Iris pigment epithelial cell (primary cell): Measurements from ENCODE around the gene DPP9.
A peak's percentile ranks its signal among the peaks of the same experiment; 100 is the strongest.
"Not testable (repeated sequence)": the region's sequence is repeated elsewhere in the genome, so short reads cannot be mapped to it uniquely, and the experiment has no call there.

Experiments
- DNase-seq: peaks from one replicate; pipeline ENCODE4 v3.0.0-alpha.2; 2011; ENCODE audit warnings: low read depth

The DPP9 gene

DNA sequence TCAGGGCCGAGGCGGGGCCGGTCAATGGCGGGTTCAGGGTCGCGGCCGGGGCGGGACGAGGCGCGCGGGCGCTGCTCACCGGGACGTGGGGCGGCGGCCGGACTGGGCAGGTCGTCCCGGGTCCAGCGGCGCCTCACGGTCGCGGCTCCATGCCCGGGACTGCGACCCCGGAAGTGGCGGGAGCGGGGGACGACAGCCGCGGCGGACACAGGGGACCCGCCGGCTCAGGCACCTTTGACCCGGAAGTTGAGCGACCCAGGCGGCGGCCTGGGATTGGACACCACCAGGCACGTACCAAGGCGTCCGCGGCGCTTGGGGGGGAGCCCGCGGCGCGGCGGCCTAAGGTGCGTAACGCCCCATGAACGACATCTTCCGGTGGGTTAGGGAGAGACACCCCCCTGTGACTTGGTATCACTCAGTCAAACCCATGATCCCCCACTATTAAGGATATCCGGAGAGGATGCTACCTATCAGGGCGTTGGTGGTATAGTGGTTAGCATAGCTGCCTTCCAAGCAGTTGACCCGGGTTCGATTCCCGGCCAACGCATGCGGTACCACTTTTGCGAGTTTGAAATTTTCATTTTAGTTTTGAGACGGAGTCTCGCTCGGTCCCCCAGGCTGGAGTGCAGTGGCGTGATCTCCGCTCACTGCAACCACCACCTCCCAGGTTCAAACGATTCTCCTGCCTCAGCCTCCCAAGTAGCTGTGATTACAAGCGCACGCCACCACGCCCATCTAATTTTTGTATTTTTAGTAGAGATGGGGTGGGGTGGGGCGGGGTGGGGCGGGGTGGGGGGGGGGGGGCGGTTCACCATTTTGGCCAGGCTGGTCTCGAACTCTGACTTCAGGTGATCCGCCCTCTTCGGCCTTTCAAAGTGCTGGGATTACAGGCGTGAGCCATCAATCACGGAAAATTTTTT lies at the start of gene DPP9:
Gene DPP9 (minus strand): TSS at position 248 of the 920 bp plus-strand sequence. CDS start 3,936 bp downstream, outside the sequence.
- peak; percentile 98 for DNase-seq

DNA sequence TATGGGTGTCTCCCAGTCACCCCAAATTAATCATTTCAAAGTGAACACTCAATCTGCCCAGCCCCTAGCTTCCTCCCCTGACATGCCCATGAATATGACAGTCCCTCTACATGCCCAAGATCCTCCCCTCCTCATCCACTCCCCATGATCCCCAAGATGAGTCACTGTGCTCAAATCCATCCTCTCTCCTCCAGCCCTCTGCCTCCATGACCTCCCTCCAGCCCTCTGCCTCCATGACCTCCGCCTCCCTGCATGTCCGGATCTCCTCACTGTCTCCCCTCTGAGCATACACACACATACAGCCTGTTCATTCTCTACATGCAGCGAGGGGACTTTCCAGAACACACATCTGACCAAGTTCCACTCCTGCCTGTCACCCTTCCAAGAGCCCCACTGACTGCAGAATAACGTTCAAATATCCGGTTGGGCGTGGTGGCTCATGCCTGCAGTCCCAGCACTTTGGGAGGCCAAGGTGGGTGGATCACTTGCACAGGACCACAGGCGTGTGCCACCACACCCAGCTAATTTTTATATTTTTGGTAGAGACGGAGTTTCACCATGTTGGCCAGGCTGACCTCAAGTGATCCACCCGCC lies 49.5 kb upstream of the DPP9 start:
- DNase-seq = no peak

DNA sequence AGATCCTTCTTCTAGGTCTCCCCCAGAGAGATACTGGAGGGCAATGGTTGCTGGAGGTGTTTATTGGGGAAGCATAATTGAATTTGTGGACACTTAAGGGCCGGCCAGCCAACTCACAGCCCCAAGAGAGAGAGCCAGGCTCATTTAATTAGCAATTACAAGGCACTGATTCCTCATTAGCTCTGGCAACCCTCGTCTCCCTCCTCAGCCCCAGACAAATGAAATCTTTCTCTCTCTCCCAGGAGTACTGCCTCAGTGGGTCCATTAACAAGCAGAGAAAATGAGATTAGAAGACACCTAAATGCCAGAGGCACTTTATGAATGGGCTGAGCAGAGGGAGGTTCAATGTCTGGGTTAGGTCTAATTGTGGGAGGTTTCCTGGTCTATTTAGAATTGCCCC lies 48.9 kb upstream of the DPP9 start:
- DNase-seq = no peak

DNA sequence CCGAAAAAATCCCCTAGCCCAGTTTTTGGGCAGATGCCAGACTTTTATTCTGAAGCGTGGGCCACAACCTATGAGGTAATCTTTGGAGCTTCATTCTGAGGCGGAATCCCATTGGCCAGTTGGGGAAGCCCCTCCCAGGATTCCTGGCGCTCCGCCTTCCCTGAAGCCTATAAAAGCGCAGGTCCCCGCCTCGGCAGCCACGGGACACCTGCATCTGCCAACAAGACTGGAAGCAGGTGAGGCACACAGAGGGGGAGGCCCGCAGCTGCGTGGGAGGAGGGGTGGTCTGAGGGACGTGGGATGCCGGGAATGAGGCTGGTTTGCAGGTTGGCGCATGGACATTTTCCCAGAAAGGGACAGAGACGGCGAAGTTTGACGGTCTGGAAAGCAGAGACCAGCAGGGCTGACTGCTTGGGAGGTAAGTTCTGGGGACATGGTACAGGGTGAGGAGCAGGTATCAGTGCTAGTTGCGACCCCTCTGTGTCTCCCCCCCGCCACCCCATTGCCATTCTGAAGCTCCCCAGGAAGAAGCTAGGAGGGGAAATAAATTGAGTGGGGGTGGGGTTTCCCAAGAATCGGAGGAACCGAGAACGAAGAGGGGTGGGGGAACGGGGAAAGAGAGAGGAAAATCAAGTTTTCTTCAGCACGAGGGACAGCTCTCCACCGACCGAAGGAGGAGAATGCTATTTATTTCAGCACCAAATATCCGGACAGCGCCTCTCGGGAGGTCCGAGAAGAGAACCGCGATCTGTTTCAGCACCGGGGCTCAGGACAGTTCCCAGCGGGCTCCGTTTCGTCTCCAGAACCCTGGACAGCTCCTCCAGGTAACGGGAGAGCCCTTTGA lies 45.5 kb upstream of the DPP9 start:
- peak; percentile 80 for DNase-seq

DNA sequence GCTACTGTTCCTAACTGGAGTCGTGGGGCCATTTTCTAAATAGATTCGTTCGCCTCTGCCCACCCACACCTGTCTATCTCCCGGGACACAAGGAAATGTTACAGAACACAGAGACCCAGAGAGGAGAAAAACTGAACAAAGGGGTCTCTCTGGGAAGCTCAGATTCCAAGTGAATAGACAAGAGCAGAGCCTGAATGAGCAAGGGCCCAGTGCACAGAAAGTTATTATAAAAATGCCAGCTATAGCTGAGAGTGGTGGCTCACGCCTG lies 40.7 kb upstream of the DPP9 start:
- no peak for DNase-seq

DNA sequence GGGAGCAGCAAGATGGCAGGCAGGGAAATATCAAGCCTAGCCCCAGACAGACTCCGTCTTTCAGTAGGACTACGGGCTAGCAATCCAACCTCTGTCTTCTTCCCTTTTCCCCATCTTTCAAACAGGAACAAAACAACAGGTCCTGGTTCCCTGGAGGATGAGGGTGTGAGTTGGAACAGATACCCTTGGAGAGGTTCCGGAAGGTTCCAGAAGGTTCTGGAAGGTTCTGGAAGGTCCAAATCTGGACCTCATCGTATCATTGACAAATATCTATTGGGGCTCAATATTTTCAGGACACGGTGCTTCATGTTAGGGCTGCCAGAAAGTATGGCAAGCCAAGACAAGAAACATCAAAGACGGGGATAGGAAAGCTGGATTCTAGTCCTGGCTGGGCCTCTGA lies 39.4 kb upstream of the DPP9 start:
- no peak for DNase-seq

DNA sequence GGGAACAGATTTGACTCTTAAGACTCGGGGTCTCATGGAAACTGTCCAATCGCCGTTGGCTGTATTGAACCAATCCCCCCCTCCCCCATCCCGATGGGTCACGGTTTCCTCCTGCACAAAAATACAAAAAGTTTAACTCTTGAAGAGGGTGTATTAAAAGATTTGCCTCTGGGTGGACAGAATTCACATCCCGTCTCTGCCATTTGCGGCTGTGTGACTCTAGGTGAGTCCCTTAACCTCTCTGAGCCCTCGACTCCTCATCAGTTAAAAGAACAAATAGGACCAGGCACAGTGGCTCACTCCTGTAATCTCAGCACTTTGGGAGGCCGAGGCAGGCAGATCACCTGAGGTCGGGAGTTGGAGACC lies 36.6 kb upstream of the DPP9 start:
- DNase-seq = no peak

DNA sequence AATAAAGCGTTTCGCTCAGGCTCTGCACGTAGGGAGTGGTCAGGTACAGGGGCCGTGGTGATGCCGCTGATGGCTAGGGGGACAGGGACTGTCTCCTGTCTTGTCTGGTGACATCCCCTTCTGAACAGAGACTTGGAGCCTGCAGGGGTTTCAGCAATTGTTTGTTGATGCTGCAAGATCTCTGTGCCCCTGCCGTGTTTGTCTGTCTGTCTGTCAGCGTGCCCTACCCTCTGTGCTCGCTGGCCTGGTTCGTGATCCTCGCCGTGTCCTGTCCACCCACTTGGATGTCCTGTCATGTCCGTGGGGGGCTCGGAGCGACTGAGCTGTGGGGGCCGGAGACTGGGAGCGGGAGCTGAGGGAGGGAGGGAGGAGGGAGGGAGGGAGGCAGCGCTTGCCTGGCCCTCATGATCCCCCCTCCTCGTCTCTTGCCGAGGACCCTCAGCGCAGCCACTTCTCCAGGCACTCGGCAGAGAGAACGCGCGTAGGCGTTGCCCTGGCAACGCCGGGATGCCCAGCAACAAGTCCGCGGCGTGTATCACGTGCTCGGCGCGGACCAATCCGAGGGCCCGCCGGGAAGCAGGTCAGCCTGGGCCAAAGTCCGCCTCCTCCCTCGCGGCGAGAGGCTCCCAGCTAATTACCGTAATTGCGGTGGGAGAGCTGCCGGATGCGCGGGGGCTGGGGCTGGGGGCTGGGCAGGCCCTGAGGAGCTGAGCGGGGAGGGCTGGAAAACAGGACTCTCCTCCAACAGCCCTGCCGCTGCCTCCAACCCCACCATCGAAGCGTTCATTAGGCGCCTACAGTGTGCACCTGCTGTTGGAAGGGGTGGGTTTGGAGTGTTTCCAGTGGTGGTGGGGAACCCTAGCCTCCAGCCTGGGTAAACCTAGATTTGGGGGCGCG lies 36.0 kb upstream of the DPP9 start:
- peak; percentile 86 for DNase-seq

DNA sequence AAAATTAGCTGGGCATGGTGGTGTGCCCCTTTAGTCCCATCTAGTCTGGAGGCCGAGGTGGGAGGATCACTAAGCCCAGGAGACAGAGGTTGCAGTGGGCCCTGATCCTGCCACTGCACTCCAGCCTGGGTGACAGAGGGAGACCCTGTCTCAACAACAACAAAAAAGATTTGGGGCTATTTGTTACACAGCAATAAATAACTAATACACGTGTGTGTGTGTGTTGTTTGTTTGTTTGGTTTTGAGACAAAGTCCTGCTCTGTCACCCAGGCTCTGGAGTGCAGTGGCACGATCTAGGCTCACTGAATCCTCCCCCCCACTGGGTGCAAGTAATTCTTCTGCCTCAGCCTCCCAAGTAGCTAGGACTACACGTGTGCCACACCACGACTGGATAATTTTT lies 35.0 kb upstream of the DPP9 start:
- no peak for DNase-seq

DNA sequence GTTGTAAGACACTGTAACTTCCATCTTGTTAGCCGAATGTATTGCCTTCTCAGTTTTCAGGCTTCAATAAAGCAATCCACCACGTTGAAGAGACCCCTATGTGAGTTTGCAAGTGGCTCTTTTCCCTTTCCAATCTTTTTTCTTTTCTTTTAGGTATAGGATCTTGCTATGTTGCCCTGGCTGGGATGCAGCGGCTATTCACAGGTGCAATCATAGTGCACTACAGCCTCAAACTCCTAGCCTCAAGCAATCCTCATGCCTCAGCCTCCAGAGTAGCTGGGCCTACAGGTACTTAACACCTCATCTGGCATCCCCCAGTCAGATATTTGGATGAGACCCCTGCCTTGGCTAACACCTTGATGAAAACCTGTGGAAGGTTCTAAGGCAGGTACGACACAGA lies 34.4 kb upstream of the DPP9 start:
- no peak for DNase-seq

DNA sequence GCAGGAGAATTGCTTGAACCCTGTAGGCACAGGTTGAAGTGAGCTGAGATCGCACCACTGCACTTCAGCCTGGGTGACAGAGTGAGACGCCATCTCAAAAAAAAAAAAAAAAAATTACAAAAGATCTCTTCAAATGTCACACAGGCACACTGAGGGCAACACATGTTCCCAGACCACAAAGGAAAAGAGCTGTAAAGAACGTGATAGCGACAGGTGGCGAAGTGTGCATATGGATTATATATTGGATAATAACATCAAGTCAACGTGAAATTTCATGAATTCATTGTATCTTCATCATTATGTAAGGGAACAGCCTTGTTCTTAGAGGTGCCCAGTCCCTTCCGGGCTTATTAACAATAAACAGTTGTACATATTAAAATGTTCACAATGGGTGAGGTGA lies 31.8 kb upstream of the DPP9 start:
- no peak for DNase-seq

DNA sequence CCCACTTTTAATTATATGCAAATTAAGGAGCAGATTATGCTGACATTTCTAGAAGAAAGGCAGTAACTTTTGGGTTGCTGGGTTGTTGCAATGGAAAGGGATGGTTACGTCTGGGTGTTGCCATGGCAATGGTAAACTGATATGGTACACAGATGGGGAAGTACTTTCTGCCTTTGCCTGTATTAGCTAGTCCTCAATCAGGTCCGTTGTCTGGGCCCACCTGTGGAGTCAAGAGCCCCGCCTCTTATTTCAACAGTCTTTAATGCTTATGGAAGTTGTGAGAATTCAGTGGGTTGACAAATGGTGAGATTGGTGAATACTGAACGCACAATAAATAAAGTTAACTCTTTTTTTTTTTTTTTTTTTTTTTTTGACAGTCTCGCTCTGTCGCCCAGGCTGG lies 30.6 kb upstream of the DPP9 start:
- DNase-seq = peak; percentile 41

DNA sequence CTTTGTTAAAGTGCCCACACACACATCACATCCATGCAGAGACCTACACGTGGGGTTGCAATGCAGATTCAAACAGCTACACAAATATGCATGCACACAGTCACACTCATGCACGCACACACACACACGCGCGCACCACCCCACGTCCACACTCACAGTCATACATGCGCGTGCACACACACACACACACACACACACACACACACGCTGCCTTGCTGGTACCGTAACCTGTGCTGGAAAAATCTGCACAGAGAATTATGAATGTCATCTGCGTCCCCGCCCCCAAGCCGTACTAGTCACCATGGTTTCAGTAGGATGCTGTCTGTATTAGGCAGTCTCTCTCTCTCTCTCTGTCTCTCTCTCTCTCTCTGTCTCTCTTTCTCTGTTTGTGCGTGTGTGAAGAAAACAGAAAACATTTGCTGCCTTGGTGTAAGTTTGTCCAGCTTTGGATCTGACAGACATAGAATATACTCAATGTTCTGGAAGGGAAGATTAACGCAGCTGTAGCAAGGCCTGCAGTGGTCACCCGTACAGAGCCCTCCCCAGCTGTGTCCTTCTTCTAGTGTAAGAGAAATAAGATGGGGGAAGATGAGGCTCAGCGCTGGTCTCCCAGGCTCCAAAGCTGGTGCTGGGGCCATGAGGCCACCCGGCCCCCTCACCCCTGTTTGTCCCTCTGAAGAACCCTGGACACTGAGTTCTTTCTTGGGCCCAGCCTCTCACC lies 26.4 kb upstream of the DPP9 start:
- no peak for DNase-seq

DNA sequence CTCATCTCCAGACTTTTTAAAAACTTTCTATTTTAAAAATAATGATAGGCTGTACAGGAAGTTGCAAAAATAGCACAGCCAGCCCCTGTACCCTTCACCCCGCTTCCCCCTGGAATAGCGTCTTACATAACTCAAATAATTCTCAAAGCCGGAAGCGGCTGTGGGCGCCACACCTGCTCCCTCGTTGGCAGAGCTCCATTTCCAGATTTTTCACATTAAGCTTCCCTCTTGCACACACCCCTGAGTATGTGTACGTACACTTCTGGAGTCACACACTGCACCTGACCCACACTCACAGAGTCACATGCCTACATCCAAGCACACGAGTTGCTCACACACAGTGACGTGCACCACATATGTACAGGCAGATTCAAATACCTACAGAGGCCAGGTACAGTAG lies 24.9 kb upstream of the DPP9 start:
- DNase-seq = no peak

DNA sequence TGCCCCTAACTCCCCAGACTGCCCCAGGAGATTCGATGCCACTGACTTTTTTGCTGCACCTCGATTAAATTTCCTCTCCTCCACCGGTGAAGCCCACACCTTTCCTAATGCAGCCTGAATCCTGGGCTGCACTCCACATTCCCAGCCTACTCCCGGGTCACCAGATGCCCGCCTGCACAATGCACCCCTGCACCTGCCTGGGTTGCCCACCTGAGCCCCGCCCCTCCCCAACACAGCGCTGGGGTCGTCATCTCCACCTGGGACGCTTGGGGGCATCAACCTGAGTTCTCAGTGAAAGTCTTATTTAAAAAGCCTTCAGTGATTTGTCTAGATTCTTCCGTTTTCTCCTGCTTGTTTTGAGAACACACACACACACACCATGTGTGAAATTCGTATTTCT lies 24.5 kb upstream of the DPP9 start:
- DNase-seq = no peak

DNA sequence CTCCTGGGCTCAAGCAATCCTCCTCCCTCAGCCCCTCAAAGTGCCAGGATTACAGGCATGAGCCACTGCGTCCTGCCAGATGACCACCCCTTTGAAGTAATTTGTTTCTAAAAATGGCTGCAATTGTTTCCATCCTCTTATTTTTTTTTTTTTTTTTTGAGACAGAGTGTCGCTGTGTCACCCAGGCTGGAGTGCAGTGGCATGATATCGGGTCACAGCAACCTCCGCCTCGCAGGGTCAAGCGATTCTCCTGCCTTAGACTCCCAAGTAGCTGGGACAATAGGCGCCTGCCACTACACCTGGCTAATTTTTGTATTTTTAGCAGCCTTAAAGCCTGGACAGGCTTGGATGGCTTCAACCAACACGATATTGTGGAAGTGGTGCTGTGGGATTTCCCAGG lies 22.3 kb upstream of the DPP9 start:
- no peak for DNase-seq

DNA sequence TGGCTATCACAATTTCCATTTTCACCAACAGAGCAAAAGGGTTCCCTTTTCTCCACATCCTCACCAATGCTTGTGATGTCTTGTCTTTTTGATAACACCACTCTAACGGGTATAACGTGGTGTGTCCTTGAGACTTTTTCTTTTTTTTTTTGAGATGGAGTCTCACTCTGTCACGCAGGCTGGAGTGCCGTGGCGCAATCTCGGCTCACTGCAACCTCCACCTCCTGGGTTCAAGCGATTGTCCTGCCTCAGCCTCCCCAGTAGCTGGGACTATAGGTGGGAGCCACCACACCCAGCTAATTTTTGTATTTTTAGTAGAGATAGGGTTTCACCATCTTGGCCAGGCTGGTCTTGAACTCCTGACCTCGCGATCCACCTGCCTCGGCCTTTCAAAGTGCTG lies 21.5 kb upstream of the DPP9 start:
- DNase-seq = not testable (repeated sequence)

DNA sequence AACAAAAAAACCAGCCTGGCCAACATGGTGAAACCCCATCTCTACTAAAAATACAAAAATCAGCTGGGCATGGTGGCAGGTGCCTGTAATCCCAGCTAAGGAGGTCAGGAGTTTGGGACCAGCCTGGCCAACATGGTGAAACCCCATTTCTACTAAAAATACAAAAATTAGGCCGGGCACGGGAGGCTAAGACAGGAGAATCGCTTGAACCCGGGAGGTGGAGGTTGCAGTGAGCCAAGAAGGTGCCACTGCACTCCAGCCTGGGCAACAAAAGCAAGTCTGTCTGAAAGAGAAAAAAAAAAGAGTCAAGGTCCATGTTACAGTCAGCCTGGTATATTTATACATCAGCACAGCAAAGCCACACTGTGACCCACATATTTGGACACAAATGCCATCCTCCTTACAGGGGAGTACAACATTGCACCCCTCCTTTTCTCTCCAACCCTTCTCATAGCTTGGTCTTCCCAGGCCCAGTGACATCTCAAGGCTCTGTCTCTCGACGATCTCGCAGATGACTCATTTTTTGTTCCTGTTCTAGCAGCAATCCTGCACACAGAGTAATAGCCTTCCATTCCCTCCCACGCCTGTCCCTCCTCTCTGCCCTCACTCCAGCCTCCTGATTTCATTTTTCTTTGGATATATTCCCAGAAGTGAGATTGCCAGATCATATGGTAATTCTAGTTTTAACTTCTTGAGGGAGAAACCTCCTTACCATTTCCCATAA lies 21.0 kb upstream of the DPP9 start:
- peak; percentile 93 for DNase-seq

DNA sequence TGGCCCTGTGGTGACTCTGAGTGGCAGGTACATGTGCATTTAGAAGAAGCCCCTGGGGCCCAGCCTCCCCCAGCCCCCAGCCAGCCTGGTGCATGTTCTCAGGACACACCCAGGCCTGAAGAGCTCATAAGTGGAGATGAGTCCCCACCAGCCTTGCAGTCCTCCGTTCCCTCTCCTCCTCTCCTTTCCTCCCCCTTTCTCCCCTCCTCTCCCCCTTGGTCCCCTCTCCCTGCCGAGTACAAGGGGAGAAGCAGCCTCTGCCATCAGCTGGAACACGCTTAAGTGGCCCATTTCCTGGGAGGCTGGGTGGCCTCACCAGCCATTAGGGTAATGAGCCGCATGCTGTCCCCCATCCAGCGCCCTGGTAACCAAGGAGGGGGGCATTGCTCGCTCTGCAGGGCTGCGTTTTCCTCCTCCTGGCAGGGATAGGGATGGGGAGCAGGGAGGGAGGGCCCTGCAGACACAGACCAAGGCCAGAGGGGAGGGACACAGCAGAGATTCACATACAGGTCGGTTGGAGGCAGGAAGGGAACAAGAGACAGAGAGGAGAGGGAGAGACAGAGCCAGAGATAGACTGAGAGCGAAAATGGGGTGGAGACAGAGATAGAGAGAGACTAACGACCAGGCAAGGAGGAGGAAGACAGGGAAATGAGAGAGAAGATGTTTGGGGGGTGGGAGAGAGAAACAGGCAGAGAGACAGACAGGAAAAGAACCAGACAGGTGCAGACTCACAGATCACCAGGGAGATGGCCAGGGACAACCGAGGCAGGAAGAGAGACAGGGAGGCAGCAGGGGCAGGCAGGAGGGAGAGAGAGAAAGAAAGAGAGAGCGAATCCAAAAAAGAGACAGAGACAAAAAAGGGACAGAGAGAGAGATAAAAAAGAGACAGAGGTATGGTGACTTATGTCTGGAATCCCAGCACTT lies 19.3 kb upstream of the DPP9 start:
- DNase-seq = no peak

DNA sequence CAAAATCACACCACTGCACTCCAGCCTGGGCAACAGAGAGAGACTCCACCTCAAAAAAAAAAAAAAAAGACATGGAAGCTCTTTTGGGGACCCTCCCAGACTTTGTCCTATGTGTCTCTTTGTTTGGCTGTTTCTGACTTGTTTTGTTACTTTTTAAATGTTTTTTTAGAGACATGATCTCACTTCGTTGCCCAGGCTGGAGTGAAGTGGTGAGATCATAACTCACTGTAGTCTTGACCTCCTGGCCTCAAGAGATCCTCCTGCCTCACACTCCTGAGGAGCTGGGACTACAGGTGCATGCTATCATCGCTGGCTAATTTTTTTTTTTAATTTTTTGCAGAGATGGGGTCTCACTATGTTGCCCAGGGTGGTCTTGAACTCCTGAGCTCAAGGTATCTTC lies 16.4 kb upstream of the DPP9 start:
- no peak for DNase-seq
